H1 (cell line): ENCODE data around the gene C2CD2L.

ENCODE experiments used
- KDM5A ChIP-seq: fragments of 200-600 bp; IDR thresholded peaks from 2 replicates; pipeline ENCODE4 v1.7.1; 2012; ENCODE audit warnings: mild to moderate bottlenecking, low read length, inconsistent platforms, mixed read lengths
- RNF2 ChIP-seq: fragments of 200-900, 300-1000 bp; sonication (generic); IDR thresholded peaks from 2 replicates; pipeline ENCODE4 v1.7.1; 2016; ENCODE audit warnings: borderline replicate concordance, low read depth, mild to moderate bottlenecking, antibody characterized with exemption, low read length; ENCODE audit not compliant: poor library complexity, severe bottlenecking; ENCODE audit errors: missing control alignments

DNA sequence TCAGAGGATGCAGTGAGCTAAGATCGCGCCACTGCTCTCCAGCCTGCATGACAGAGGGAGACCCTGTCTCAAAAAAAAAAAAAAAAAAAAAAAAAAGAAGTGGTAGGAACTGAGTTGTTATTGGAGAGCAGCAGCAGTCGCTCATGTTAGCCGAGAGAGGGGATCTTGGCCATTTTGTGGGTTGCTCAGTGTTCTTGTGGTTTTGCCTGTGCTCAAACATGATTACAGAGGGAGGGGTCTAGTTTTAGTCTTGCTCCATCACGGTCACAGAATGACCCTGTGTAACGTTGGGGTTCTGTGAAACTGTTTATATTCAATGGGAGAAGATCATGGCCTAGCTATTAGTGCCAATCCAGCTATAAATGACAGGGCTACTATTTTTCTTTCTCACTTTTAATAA, 7.4 kb upstream of the C2CD2L start:
- TF ChIP-seq KDM5A, result no peak
- no peak for TF ChIP-seq RNF2
